Activated naive CD4-positive, alpha-beta T cell treated with anti-CD3 and anti-CD28 coated beads, Interleukin-2, amount 10 ng/mL, durations not matched to agents 7 days and 5 days (primary cell): ENCODE data around the gene ARSI.
"Not testable (repeated sequence)": the region's sequence is repeated elsewhere in the genome, so short reads cannot be mapped to it uniquely, and the experiment has no call there.

ENCODE experiments used
- CTCF ChIA-PET: fragments of 350-600 bp; sonication (Branson Sonifier 250); formaldehyde crosslinking; loops from one replicate; lab custom pipeline; 2021; ENCODE audit warnings: antibody characterized with exemption; lab: Charles Lee
- DNase-seq: peaks from one replicate; pipeline ENCODE4 v3.0.0-alpha.2; 2020
- H3K27ac Mint-ChIP-seq: one replicate; pipeline ENCODE4 v1.8.0; 2021; ENCODE audit warnings: mild to moderate bottlenecking, moderate library complexity, mixed read lengths
- H3K27me3 Mint-ChIP-seq: one replicate; pipeline ENCODE4 v1.8.0; 2021; ENCODE audit warnings: mild to moderate bottlenecking, mixed read lengths
- H3K36me3 Mint-ChIP-seq: one replicate; pipeline ENCODE4 v1.8.0; 2021; ENCODE audit warnings: mixed read lengths
- H3K4me1 Mint-ChIP-seq: one replicate; pipeline ENCODE4 v1.8.0; 2021; ENCODE audit warnings: mixed read lengths
- H3K4me3 Mint-ChIP-seq: one replicate; pipeline ENCODE4 v1.8.0; 2021; ENCODE audit warnings: mild to moderate bottlenecking, moderate library complexity, mixed read lengths
- H3K9me3 Mint-ChIP-seq: one replicate; pipeline ENCODE4 v1.8.0; 2021; ENCODE audit warnings: mixed read lengths

ARSI gene

GRCh38 chr5:150253416-150254208 is 49.1 kb downstream of the ARSI start:
- Mint-ChIP-seq H3K27ac (no peak overlapping the region), H3K4me1 (no peaks in the 10 kb centered on the region), H3K36me3 (no peaks in the 10 kb centered on the region), H3K4me3 (no peak overlapping the region), H3K9me3 (no peaks in the 10 kb centered on the region), H3K27me3 (peaks cover 6% of the 10 kb centered on the region)
- no peak for DNase-seq
- CTCF ChIA-PET: no interaction called here

GRCh38 chr5:150252489-150252888 is 50.2 kb downstream of the ARSI start:
- Mint-ChIP-seq H3K4me1 (no peaks in the 10 kb centered on the region), H3K36me3 (no peaks in the 10 kb centered on the region), H3K27ac (no peak overlapping the region), H3K27me3 (peaks cover 6% of the 10 kb centered on the region), H3K9me3 (no peaks in the 10 kb centered on the region), H3K4me3 (no peak overlapping the region)
- CTCF ChIA-PET: no interaction called here
- no peak for DNase-seq

- Mint-ChIP-seq H3K4me1 (no peaks in the 10 kb centered on the region), H3K4me3 (no peak overlapping the region), H3K36me3 (no peaks in the 10 kb centered on the region), H3K27me3 (peaks cover 11% of the 10 kb centered on the region), H3K9me3 (no peaks in the 10 kb centered on the region), H3K27ac (no peak overlapping the region)
- no peak for DNase-seq
- CTCF ChIA-PET: interaction anchor here (0.6 kb wide), 1 partner anchor 608 kb away, joined by 3 read pairs; no protein-coding TSS in a partner anchor
Measured at GRCh38 chr5:150251504-150251903, 51.2 kb downstream of the ARSI start.

GRCh38 chr5:150249744-150250143 is 53.0 kb downstream of the ARSI start:
- no peak overlapping the region for H3K4me3 Mint-ChIP-seq
- no peak for DNase-seq
- peaks cover 13% of the 10 kb centered on the region for H3K27me3 Mint-ChIP-seq
- CTCF ChIA-PET: no interaction called here
- H3K36me3 Mint-ChIP-seq: no peaks in the 10 kb centered on the region
- no peaks in the 10 kb centered on the region for H3K4me1 Mint-ChIP-seq
- H3K27ac Mint-ChIP-seq: no peak overlapping the region
- H3K9me3 Mint-ChIP-seq: no peaks in the 10 kb centered on the region

- Mint-ChIP-seq H3K4me3 (no peak overlapping the region), H3K27me3 (peaks cover 19% of the 10 kb centered on the region), H3K9me3 (no peaks in the 10 kb centered on the region), H3K36me3 (no peaks in the 10 kb centered on the region), H3K27ac (no peak overlapping the region), H3K4me1 (no peaks in the 10 kb centered on the region)
- CTCF ChIA-PET: no interaction called here
- DNase-seq: no peak
Measured at GRCh38 chr5:150248946-150249345, 53.8 kb downstream of the ARSI start.

GRCh38 chr5:150248493-150248892 is 54.2 kb downstream of the ARSI start:
- CTCF ChIA-PET: not testable (repeated sequence)
- peaks cover 19% of the 10 kb centered on the region for H3K27me3 Mint-ChIP-seq

GRCh38 chr5:150247726-150248125 is 55.0 kb downstream of the ARSI start:
- H3K4me1 Mint-ChIP-seq: no peaks in the 10 kb centered on the region
- no peaks in the 10 kb centered on the region for H3K36me3 Mint-ChIP-seq
- no peak overlapping the region for H3K4me3 Mint-ChIP-seq
- no peaks in the 10 kb centered on the region for H3K9me3 Mint-ChIP-seq
- CTCF ChIA-PET: no interaction called here
- no peak overlapping the region for H3K27ac Mint-ChIP-seq
- DNase-seq: no peak
- peaks cover 25% of the 10 kb centered on the region for H3K27me3 Mint-ChIP-seq

More at GRCh38 chr5:150248493-150248892, 54.2 kb downstream of the ARSI start:
- not testable (repeated sequence) for H3K4me1 Mint-ChIP-seq, H3K27ac Mint-ChIP-seq, H3K9me3 Mint-ChIP-seq, H3K4me3 Mint-ChIP-seq, DNase-seq, H3K36me3 Mint-ChIP-seq

GRCh38 chr5:150246835-150247234 is 55.9 kb downstream of the ARSI start:
- Mint-ChIP-seq H3K4me1 (no peaks in the 10 kb centered on the region), H3K9me3 (no peaks in the 10 kb centered on the region), H3K36me3 (no peaks in the 10 kb centered on the region), H3K27ac (no peak overlapping the region), H3K27me3 (peaks cover 25% of the 10 kb centered on the region), H3K4me3 (no peak overlapping the region)
- no peak for DNase-seq
- CTCF ChIA-PET: no interaction called here

GRCh38 chr5:150246429-150246828 is 56.3 kb downstream of the ARSI start:
- CTCF ChIA-PET: no interaction called here
- no peak overlapping the region for H3K4me3 Mint-ChIP-seq
- H3K36me3 Mint-ChIP-seq: no peaks in the 10 kb centered on the region
- peaks cover 29% of the 10 kb centered on the region for H3K27me3 Mint-ChIP-seq
- H3K4me1 Mint-ChIP-seq: no peaks in the 10 kb centered on the region
- no peaks in the 10 kb centered on the region for H3K9me3 Mint-ChIP-seq
- no peak for DNase-seq
- no peak overlapping the region for H3K27ac Mint-ChIP-seq
